ENCODE measurements around the gene CRABP2.

The CRABP2 gene

GRCh38 chr1:156707417-156708217 is 2.2 kb upstream of the CRABP2 start:
- peak; percentile 63 for DNase-seq

DNA sequence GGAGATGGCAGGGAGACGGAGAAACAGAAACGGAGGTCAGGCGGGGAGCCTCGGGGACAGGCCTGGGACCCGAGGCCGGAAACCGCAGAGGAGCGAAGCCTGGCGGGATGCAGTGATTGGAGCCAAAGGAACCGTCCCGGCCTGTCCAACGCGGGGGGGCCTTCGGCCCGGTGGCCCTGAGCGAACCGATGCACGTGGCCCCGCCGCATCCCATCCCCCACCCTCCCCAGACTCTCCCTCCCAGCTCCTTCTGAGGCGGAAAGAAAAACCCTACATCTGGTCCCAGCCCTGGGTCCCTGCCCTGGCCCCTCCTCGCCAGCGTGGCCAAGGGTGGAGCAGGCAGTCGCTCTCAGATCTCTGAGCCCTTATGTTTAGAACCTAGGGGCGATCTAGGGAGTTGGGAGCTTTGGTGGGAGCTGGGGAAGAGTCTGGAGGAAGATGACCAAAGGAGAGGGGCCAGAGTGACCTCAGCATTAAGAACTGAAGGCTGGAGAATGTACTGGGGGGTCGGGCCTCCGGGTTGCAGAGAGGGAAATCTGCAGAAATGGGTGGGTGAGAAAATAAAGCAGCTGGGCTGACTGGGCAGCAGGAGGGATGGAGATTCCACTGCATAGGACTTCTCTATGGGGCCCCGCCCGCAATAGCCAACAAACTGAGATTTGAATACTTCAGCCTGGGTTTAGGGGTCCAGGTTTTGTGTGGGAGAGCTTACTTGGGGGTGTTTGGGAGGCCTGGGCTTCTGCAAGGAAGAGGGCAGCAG is 1.5 kb upstream of the CRABP2 start:
- no peak for DNase-seq

GRCh38 chr1:156705918-156706656 is 704 bp upstream of the CRABP2 start:
- peak; percentile 57 for DNase-seq

DNA sequence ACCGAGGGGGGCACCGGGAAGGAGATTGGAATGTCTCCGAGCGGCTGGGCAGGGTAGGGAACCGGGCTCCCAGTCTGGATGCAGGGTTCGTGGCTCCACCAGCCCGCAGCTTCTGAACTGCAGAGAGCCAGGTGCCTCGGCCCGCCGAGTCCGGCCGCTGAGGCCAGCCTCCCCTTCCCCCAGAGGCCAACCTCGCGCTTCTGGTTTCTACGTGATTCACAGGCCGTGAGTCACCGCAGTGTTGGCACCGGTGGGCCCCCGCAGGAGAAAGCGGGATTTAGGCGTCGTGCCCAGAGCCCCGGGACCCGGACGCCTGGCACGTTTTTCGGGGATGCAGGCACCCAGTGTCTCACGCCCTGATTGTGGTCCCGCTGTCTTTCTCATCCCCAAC is 458 bp downstream of the CRABP2 start:
- peak; percentile 81 for DNase-seq

DNA sequence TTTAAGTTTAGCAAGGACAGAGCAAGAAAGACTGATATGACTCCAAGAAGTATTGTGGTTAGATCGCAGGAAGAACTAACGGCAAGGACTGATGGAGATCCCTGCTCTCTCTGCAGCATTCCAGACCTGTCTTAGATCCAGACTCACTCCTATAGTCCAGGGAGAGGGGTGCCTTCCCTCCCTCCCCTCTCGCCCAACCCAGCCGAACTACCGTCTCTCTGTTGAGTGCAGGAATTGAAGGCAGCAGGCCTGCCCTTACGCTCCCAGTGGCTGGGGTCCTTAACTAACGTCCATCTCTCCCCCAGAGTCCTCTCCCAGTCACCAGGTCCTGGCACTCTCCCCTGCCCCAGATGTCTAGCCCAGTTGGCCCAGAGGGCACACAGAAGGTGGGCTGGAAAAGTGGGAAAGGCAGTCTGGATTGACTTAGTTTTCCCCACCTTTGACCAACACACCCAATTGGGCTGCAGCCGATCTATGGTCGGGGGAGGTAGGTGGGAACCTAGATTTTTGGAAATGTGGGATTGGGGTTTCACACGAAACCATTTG is 1.1 kb downstream of the CRABP2 start:
- no peak for DNase-seq

- DNase-seq: no peak
These were observed 1.6 kb downstream of the CRABP2 start for GRCh38 chr1:156703741-156704140.

DNA sequence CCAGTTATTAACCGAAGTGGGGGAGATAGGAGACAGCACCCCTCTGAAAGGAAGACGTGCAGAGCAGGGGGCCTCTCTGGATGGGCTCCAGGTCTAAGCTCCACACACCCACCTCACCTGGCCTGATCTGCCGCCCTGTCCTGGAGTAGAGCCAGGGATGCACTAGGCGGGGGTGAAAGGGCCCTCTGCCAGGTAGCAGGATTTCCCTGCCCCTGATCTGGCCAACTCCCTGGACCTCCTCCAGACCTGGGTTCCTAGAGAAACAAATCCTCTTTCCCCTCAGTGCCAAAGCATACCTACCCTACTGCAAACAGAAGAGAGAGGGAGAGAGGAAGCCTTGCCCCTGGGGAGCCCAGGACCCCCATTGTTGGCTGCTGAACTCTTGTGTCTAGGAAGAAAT is 2.0 kb downstream of the CRABP2 start:
- no peak for DNase-seq

- no peak for DNase-seq
These were observed 4.4 kb downstream of the CRABP2 start for GRCh38 chr1:156700736-156701531.

DNA sequence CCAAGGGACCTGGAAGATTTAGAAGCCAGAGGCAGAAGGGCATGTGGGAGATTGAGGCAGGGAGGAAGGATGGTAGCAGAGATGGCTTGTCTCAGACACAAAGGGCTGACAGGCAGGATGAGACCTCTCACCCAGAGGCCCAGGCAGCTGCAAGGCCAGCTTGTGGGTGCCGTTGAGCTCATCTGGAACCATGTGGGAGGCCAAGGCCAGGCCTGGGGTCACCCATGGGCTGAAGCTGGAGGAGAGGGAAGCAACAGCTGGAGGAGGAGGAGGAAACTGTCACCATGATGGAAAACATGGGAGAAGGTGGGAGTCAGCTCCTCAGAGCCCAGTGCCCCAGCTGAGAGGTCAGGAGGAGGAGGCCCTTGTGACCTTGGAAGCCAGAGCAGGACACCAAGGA is 6.4 kb downstream of the CRABP2 start:
- no peak for DNase-seq

DNA sequence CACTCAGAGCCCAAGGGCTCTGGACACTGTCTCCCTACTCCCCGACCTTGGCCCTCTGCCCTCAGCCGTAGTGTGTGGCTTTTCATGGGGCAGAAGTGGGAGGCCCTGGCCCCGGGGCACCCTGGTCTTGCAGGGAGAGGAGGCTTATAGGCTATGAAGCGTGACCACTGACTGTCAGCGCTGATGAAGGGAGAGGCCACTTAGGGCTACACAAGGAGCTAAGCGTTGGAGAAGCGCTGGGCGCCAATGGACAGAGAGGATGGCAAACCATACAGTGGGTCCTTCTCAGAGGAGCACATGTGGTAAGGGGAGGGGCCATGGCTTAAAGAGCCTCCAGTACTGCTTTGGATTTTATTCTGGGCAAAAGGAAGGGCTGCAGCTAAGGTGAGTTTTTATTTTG is 7.9 kb downstream of the CRABP2 start:
- DNase-seq: no peak

GRCh38 chr1:156696755-156697154 is 8.6 kb downstream of the CRABP2 start:
- no peak for DNase-seq

DNA sequence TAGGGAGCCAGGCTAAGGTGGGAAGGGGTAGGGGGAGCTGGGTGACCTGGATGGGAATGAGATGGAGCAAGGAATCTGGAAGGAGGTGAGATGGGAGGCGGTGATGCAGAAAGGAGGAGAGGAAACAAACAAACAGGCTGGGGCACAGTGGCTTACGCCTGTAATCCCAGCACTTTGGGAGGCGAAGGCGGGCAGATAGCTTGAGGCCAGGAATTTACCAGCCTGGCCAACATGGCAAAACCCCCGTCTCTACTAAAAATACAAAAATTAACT is 10.8 kb downstream of the CRABP2 start:
- no peak for DNase-seq

DNA sequence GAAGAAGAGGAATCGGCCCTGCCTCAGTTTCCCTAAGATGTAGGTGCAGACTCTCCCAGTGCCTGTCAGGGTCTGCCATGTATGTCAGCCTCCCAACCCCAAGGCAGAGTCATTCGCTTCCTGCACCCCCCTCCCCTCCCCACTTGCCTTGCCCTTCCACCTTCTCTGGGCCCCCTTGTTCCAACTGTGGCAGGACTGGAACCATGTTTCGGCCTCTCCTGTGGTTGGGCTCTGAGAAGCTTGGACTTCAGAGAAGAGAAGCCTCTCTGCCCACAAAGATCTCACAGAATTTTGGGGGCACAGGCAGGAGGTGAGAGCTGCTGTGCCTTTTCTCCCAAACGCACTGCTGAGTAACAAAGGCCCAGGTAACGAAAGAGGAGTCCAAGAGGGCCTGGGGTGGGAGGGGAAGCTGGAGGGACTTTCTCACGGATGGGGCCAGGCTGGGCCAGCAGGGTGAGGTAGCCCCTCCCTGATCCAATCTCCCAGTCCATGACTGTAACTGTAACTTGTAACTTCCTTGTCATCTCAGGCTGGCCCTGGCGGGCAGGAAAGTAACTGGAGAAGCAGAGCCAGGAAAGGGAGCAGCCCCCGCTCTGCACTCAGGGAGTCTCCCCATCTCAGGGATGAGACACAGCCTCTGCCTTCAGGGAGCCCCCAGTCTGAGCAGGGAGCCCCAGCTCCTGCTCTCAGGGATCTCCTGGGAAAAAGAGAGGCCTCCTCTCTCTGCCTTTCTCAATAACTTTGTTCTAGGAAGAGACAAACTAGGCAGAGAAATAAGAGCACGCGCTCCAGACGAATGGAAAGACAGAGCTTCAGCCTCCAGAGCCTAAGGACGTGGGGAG is 11.3 kb downstream of the CRABP2 start:
- DNase-seq: no peak

GRCh38 chr1:156692925-156693847 is 12.2 kb downstream of the CRABP2 start:
- DNase-seq: no peak

DNA sequence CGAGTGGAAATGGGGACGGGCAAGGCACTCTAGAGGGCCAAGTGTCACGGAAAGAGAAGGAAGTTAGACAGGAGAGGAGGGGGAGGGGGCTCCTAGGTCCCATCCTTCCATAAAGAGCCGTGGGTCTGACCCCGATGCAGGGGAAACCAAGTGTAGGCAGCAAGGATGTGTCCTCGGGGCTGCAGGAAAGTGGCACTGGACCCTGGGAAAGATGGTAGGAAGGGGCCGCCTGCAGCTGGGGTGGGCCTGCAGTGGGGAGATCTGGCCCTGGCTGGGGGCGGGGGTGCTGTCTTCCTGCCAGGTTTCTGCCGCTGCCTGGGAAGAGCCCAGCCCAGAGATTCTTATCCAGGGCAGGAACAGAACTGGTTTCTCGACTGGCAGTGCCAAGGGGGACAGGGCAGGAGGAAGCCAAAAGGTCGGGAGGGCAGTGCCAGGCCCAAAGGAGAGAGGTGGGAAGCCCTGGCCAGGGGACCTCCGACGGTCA is 12.9 kb downstream of the CRABP2 start:
- DNase-seq: no peak

- peak; percentile 50 for DNase-seq
These were observed 13.5 kb downstream of the CRABP2 start for GRCh38 chr1:156691665-156692440.

GRCh38 chr1:156691191-156691590 is 14.2 kb downstream of the CRABP2 start:
- DNase-seq: no peak

- DNase-seq: no peak
These were observed 14.7 kb downstream of the CRABP2 start for GRCh38 chr1:156690675-156691036.

GRCh38 chr1:156689953-156690674 is 15.3 kb downstream of the CRABP2 start:
- DNase-seq: no peak
